COLO829 (cell line): ENCODE measurements around the gene SPOPL.
A peak's percentile ranks its signal among the peaks of the same experiment; 100 is the strongest.
"Not testable (repeated sequence)": the region's sequence is repeated elsewhere in the genome, so short reads cannot be mapped to it uniquely, and the experiment has no call there.

Experiments
- DNase-seq: peaks from one replicate; pipeline ENCODE4 v3.0.0; 2012; ENCODE audit warnings: low spot score

Gene SPOPL

DNA sequence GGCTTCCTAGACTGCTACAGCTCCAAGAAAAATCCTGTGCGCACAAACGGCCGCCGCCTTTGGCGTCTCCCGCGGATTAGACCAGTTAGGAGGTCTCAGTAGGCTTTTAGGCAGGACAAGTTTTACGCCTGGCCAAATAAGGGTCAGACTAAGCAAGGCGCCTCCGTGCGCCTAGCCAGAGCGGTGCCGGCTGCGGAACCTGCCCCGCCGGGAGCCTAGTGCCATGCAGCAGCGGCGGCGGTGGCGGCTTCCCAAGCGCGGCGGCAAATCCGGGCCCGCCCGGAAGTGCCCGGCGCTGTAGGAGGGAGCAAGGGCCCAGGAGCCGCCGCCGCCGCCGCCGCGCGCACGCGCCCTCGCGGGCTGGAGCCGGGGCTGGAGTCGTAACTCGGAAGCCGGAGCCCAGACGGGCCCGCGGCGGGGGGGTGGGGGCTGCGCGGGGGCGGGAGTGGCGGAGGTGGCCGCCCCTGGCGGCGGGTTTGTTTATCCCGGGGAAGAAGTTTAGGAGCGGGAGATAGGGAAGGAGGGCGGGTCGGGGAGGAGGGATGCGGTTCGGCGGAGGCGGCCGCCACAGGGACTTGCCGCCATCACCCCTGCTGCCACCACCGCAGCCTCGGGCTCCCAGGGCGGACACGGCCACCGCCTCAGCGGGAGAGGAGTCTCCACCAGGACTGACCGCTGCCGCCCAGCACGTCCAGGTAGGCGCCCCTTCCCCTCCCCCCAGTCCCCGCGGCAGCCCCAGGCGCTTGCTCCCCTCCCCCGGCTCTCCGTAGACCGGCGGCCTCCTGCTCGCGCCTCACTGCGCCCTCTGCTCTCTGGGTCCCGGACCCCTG lies at the start of gene SPOPL:
Gene SPOPL (plus strand): TSS at position 346 of the 830 bp plus-strand sequence. CDS start 48,447 bp downstream, outside the sequence.
- peak; percentile 82 for DNase-seq

DNA sequence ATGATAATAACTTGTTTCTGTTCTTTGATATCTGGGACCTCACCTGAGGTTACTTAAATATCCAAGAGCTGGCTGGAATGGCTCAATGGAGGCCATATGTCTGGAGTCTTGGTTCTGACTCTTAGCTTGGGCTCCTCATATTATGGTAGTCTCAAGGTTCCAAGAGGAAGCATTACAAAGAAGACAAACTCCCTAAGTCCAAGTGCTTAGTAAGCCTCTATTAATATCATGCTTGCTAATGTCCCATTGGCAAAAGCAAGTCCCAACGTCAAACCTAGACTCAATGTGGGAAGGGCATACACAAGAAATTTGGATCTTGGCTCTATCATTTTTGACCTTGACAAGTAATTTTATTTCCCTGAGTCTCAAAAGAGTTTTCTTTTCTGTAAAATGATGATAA lies 49.2 kb upstream of the SPOPL start:
- DNase-seq, result no peak

DNA sequence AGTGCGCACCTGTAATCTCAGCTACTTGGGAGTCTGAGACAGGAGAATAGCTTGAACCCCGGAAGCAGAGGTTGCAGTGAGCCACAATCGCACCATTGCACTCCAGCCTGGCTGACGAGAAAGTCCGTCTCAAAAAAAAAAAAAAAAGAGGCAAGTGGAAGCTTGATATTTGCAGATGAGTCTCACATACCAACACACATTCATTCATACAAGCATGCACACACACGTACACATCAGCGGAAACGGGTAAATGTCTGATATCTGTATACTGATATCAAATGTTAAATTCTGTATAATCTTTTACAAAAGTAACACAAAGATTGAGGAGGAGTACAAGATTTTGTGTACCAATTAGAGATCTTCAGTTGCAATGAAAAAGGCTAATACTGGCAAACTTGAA lies 47.8 kb upstream of the SPOPL start:
- no peak for DNase-seq

DNA sequence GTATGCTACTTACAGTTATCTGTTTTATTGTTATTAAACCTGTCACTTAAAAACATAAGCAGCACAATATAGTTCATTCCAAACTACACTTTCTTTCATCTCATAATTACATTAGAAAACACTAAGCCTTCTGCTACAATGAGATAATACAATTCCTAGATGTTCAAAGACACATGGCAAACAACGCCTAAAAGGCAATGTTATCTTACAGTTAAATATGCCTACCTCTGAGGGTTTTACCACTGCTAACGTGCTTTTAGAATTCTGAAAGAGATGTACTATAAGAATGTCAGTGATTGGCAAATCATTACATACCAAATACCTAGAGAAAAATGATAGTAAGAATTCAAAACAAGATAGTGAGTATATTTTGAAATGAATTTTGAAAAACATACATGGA lies 46.8 kb upstream of the SPOPL start:
- DNase-seq, result no peak

DNA sequence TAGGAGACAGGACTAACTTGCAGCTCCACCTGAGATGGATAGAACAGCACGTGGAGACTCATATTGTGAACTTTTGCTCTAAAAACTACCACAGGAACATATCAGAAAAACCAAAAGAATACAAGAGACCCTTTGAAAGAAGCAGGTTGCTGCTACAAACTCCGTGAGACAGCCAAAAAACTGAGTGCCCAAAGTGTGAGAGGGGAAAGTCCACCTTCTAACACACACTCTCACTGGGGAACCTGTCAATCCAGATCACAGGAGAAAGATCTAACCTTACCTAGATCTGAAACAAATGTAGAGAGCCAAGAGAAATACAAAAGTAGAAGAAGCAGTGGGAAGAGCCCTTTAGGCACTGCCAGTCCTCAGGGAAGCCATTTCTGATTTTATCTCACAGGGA lies 46.3 kb upstream of the SPOPL start:
- DNase-seq, result no peak

DNA sequence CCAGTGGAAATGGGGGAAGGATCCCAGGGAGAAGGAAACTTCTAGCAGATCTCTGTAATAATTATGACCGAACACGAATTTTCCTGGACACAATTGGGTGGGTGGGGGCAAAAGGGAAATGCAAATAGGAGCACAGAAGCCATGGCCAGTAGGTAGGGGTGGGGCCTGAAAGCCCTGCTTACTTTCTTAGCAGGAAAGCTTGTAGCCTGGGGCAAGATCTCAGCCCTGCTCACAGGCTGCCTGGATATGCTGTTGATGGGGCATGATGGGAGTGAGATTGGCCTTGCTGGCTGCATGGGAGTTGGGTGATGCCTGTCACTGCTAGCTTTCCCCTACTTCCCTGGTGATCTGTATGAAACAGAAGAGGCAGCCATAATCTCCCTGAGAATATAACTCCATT lies 45.9 kb upstream of the SPOPL start:
- DNase-seq, result no peak

DNA sequence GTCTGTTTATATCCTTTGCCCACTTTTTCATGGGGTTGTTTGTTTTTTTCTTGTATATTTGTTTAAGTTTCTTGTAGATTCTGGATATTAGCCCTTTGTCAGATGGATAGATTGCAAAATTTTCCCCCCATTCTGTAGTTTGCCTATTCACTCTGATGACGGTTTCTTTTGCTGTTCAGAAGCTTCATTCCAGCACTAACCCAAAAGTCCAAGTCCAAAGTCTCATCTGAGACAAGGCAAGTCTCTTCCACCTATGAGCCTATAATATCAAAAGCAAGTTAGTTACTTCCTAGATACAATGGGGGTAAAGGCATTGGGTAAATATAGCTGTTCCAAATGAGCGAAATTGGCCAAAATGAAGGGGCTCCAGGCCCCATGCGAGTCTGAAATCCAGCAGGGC lies 38.9 kb upstream of the SPOPL start:
- DNase-seq, result not testable (repeated sequence)

DNA sequence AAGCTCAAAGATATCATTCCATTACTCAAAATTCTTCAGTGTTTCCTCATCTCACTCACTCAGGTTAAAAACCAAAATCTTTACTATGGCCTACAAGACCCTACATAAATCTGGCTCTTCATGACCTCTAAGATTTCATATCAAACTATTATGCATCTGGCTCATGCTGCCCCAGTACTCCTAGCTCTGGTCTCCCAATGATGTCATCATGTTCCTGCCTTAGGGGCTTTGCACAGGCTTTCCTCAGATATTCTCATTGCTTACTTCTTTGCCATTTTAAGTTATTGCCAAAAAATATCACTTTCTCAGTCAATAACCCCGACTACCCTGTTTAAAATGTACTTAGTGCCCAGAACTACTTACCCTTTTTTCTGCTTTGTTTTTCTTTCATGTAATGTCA lies 33.0 kb upstream of the SPOPL start:
- no peak for DNase-seq

DNA sequence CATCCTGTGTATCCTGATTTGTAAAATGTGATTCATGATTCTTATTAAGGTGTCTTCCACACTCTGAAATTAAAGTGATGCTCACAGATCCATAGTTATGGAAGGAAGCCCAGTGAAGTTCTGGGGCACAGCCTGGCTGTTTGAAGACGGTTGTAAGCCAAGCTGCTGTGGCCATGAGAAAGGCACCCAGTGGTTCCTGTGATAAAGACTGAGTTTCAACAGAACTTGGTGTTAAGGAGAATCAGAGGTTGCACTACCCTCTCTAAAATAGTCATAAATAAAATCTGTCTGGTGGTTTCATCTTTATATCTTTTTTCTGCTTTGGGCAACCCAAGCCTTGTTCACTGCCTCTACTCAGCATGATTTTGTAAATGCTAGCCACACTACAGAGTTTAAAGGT lies 32.2 kb upstream of the SPOPL start:
- DNase-seq, result no peak

DNA sequence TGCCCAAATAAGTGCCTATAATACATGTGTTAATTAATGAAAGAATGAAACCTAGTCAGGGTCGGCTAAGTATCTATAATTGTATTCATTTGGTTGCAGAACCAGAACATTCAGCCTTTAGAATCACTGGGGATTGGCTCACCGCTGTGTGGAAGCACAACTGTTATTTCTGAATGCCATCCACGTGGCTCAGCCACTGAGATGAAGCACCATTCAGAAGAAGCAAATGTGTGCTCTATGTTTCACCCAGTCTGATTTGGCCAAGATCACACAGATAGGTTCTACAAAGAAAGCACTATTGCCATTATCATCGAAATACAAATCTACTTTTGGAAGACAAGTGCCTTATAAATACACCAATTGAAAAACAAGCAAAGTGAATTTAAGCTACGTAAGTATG lies 30.6 kb upstream of the SPOPL start:
- no peak for DNase-seq

DNA sequence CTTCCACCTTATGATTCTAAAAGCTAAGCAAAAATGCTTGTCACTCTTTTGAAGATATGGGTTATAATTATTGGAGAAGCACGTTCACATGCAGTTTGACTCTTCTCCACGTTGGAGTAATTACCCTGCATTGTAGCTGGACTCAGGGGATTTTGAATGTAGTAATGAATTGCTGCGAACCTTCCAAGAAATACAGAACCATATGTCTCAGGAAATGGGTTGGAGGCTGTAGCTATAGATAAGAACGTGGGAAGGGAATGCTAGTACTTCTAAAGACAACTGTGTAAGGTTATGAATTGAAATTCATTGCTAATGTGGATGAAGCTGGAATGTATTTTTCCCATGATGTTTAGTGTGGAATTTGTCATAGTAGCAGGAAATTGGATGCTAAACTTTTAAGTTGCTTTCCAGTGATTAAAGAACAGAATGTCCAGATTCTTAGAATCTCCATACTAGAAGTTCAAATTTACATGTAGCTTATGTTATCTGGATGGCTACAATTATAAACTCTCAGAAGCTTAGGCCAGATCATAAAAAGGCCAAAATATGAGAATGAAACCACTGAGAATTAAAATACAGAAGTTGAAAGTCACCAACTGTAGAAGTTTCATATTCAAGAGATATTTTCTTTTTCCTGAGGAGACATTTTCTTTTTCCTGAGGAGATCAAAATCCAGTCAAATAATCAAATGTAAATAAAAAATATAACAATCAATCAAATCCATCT lies 27.3 kb upstream of the SPOPL start:
- DNase-seq, result no peak

DNA sequence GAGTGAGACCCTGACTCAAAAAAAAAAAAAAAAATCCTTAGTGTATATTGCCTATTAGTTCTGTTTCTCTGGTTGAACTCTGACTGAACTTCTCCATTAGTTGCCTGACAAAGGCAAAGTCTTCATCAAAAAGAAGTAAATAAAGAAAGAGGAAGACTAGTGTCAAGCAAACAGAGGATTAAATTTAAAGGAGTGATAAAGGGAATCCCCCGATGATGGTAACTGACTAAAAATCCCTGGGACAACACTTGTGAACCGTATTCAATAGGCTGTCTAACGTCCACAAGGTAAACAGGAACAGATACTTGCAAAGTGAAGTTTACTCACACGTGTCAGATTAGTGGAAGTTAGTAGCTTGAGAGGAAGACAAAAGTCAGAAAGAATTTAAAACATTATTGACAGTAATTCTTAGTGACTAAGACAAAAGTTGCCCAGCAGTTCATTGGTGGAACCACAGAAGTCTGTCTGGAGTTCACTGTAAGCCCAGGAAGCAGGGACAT lies 26.2 kb upstream of the SPOPL start:
- DNase-seq, result no peak

DNA sequence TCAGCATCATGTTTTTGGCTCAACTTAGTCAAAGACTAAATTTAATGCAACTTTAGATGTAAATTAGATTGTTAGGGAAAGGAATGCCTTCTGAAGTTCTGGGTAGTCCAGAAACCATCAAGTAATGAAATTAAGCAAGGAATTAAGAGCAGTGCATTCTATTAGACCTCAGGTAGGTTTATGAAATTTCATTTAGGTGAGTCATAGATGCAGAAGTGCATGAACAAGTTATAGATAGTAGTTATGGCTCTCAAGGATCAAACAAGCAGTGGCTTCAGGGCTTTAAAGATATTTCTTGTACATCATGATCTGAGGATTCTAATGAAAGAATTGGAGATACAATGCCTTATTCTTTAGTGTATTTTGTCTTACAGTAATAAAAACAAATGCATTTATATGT lies 25.4 kb upstream of the SPOPL start:
- DNase-seq, result no peak

DNA sequence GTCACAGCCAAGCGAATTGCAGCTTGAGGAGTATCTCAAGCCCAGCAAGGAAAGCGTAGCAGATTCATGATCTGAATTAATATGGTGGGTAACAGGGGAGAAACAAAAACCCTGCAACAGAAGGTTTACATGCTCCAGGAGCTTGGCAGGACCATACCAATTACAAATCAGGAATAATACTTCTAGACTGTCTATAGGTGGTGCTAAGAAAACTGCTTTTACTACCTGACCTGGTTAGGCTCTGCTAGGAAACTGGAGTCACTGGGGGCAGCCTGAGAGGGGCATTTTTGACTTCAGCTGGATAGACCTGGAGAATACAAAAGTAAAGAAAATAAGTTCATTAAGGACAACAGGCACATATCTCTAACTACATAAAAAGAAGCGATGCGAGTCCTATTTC lies 24.6 kb upstream of the SPOPL start:
- no peak for DNase-seq

DNA sequence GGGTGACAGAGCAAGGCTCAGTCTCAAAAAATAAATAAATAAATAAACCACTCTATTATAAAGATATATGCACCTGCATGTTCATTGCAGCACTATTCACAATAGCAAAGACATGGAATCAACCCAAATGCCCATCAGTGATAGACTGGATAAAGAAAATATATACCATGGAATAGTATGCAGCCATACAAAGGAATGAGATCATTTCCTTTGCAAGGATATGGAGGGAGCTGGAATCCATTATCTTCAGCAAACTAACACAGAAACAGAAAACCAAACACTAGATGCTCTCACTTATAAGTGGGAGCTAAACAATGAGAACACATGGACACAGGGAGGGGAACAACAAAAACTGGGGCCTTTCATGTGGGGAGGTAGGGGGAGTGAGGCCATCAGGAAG lies 18.8 kb upstream of the SPOPL start:
- not testable (repeated sequence) for DNase-seq

DNA sequence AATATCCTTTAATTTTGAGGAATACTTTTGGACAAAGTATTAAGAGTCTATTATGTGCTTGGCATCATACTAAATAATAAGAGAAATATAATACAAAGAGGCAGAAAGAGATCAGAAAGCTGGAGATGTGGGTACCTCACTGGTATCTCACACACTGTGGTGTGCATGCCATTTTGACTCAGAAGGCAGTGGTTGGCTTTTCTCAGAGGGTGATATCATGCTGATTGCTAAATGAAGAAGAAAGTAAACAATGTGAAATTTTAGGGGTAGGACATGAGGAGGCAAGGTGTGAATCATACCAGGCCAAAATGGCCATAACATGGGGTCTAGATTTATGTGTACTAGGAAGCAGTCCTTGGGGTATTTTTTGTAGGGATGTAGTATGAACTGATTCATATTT lies 16.6 kb upstream of the SPOPL start:
- no peak for DNase-seq

DNA sequence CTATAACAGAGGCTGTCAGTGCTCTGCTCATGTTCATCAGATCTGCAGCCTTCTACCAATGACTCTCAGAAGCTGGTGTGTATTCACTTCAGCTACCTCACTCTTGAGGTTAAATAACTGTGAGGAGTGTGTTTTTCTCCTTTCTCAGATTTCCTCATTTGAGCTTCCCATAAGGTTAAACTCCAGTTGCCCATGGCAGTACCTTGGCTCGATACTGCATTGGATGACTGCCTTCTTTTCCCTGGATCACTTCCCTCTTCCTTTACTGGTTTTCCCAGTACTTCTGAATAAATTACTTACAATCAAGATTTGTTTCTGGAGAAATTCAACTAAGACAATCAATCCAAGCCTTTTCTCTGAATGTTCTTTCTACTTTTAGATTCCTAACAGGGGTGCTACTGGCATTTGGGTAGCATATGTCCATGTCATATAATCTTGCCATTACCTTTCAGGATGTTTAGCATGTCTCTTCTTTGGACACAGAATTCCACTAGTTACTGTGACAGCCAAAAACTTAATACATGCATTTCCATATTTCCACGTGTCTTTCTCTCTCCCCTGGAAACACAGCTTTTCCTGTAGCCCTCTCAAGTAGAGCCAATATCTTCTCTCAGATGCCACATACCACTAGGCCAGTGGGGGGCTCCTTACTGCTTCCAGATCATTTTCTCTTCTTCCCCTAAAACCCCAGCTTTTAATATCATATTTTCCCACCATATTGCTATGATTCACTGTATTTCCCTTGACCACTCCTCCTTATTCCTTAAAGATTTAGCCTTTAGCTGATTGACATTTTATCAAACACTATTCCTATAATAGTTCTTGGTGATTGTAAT lies 15.0 kb upstream of the SPOPL start:
- no peak for DNase-seq

DNA sequence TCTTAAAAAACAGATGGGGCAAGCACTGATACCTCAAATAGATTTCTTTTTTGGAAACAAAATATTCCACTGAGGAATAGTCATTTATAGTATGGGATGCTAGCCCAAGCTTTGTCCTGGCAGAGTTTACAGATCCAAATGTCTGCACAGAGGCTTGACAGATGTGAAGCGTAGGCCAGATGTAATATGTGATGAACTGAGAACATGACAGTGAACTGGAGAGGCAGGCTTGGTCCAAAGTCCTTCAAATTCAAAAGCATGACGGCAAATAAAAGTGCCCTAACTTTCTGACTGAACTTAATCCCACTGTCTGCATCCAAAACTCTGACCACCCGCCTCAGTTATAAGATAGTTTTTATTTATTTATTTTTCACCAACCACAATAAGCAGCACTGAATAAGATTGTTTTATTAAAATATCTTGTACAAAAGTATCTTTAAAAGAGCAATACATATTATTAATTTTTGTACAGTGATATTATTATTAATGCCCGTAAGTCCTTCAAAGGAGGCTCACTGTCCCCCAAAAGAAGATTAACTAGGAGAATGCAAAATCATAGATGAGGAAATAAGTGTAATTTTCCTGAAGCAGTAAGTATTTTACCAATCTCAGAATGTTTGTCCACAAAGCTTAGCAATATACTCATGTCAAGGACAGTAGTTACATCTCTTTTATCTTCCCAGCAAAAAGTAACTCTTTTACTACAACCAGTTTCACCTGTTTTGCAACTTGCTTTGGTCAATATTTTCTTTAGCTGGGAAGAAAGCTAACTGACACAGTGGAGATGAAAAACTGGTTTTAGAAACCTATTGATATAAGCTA lies 10.7 kb upstream of the SPOPL start:
- DNase-seq, result no peak

DNA sequence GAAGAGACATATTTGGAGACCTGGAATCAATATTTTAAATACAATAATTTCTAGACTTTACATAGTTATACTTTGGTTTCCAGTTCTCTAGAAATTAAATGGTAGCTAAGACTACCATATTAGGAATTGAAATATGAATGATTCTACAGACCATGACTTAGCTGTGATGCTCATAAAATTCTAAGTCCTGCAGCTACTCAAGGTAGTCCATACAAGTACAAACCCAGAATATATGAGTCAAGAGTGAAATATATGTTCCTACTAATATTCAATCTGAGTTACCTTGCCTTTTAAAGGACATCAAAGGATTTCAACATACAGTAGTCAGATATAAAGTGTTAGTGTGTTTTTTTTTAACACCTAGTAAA lies 10.1 kb upstream of the SPOPL start:
- DNase-seq, result no peak

DNA sequence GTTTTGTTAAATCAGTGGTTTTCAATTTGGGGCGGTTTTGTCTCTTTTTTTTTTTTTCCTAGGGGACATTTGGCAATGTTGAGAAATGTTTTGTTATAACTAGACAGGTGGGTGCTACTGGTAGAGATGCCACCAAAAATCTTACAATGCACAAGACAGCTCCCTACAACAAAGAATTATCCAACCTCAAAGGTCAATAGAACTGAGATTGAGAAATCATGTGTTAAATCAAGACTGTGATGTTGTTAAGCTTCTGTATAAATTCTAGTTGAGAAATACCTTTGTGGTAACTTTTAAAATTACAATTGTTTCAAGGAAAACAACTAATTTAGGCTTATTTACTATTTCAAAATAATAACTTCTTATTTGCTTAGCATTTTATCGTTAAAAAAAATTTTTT lies 9.4 kb upstream of the SPOPL start:
- no peak for DNase-seq

DNA sequence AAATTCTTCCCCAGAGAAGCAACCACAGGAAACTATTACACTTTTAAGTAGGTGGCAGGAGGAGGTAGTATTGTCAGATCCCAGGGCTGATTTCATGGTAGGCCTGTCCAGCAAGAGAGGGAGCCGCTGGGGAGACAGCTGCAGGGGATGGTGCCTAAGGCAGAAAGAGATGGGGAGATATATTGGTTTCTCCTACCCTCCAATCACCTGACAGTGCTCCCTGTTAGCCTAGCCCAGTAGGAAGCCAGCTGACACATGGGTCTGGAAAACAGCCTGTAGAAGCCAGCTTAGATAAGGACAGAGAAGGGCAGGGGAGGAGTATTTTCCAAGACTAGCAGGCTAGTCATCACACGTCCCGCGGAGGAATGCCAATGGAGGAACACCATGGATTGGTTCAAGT lies 8.2 kb upstream of the SPOPL start:
- DNase-seq, result no peak
